Melanocyte of skin (primary cell): Measurements from ENCODE around the gene HES6. TPM values are rescaled to one million over a fixed set of nuclear protein-coding genes. Genes with fewer than 3 reads are reported as not detected.

Experiments
- total RNA-seq, 2 donors: library from RNA; depleted of rRNA; stranded (reverse); fragments of >200 nt; gene quantifications; 2 replicates each; pipeline ENCODE4 v1.2.3, GENCODE V29; 2012

HES6 gene, protein sequence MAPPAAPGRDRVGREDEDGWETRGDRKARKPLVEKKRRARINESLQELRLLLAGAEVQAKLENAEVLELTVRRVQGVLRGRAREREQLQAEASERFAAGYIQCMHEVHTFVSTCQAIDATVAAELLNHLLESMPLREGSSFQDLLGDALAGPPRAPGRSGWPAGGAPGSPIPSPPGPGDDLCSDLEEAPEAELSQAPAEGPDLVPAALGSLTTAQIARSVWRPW
- total RNA-seq: 100 to 1,000 TPM; 118 to 159 TPM

DNA sequence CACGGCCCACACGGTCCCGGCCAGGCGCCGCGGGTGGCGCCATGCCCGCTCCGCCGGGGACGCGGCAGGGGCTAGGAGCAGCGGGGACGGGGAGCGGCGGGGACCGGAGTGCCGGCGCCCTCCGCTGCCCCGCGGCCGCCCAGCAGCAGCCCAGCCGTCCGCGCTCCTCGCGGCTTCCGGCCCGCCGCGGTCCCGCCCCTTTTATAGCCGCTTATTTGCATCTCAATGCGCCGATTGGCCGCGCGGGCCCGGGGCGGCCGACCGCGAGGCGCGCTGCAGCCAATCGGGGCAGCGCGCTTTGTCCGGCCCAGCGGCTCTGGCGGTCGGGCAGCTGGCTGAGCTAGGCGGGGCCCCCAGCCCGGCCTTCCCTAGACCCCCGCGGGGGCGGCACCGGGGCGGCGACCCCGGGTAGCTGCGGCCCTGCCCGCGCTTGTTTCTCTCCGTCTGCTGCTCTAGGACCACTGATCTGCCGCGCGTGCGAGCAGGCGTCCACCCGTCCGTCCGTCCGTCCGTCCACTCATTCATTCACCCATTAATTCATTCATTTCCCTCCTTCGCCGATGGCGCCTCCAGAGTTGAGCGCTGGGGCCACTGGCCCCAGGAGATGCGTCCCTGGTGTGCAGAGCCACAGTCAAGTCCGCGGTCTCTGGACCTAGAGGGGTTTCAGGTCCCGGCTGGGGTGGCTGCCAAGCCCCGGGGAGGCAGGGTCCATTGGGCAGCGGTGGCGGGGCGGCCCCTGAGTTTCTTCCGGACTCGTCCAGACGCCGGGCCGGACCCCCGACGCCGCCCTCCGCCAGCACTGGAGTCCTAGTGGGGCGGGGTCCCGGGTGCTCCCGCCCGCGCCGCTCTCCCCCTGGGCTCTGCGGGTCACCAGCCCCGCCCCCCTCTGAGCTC lies at the start of gene HES6:
HES6 (minus strand) TSS at position 176 of the 894 bp plus-strand sequence; CDS start at position 43, 133 bp downstream.

DNA sequence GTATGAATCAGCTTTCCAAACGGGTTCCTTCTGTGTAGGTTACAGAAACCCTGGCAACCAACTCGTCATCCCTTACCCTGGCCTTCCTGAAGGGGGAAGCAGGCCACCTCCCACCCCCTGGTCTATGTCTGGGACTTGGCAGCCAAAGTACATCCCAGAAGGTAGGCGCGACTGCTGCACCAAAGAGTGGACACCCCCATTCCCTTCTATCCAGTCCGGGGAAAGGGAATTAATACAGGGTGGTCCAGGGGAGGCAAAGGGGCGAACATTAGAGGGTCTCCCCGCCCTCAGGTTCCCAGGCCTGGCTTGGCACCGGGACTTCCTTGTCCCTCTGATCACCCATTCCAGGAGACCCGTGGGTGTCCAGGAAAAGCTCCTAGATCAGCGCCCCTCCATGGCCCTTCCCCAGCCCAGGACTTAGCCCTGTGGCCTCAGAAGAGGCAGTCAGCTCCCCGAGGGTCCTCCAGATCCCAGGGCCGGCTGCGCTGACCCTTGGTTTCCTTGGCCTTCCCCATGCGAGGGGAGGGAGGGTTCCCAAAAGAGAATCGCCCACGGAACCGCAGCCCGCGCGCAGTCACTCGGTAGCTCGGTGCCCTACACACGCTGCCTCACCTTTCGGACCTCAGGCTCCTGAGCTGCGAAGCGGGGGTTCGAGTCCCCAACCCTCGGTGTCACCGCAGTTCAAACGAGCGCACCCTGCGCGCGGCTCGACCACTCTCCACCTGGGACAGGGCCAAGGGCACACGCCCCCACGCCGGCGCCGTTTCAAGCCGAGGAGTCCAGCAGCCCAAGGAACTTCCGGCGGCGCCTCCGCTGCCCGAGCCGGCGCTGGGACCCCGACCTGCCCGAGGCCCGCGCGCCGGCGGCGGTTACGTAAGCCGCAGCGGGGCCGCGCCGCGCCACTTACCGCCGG lies 48.2 kb upstream of the HES6 start, which contains the start of gene PER2:
PER2 (minus strand) TSS at position 874 of the 913 bp plus-strand sequence. CDS start 10,674 bp downstream, outside the sequence.

DNA sequence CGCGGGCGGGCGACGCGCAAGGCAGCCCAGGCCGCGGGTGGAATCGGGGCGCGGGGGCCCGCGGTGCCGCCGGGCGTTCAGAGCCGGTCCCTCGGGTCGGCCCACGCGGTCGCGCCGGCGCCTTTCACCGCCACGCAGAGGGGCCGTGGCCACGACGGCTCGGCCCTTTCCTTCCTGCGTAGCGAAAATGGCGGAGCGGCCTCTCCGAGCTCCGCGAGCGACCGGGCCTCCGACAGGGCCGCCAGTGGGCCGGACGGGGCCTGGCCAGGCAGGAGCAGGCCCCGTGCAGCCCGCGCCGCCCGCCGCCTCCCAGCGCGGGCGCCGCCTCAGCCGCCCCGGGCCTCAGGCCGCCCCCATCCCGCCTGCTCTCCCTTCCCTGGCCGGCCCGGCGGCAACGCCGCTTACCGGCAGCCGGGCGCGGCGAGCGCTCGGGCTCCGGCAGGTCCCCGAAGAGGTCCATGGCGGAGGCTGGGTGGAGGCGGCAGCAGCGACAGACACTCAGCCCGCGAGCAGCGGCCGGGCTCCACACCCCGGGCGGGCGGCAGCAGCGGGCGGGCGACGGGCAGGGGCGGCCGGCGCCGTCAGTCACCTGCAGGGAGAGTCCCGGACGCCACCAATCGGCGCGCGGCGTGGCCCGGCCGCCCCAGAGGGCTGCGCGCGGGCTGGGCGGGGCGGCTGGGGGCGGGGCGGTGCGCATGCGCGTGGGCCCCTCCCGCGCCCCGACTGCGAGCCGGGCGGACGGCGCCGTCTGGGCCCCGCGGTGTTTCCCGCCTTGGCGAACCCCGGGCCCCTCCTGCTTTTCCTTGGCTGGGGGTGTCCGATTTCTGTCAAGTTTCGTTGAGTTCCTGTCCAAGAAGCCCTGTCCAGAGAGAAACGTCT lies 36.5 kb downstream of the HES6 start, which contains the start of gene ILKAP:
ILKAP (minus strand) TSS at position 602 of the 879 bp plus-strand sequence; CDS start at position 460, 142 bp downstream.

Other genes with a start within 250 kb of the HES6 start
- gene SCLY, start 179.0 kb downstream of the HES6 start, total RNA-seq: 10 to 100 TPM; 13.4 to 37.6 TPM
- gene ESPNL, start 139.7 kb downstream of the HES6 start, total RNA-seq: under 1 TPM in 1 of 2 donors, not detected in 1; under 0.01 TPM
- gene KLHL30, start 101.4 kb downstream of the HES6 start, total RNA-seq: not detected
- 1 to 10 TPM in 1 of 2 donors, under 1 TPM in 1; 0.34 to 2.0 TPM for gene ERFE, start 81.1 kb downstream of the HES6 start, total RNA-seq
- 10 to 100 TPM; 73.0 to 91.2 TPM for gene ILKAP, start 36.3 kb downstream of the HES6 start, total RNA-seq
- 1 to 10 TPM in 1 of 2 donors, under 1 TPM in 1; 0.34 to 2.0 TPM for gene PER2, start 48.6 kb upstream of the HES6 start, total RNA-seq
- gene TRAF3IP1, start 80.5 kb upstream of the HES6 start, total RNA-seq: 1 to 10 TPM; 5.0 to 7.6 TPM
- gene ASB1, start 186.9 kb upstream of the HES6 start, total RNA-seq: 10 to 100 TPM; 12.4 to 12.7 TPM